GM19238 (cell line): ENCODE data around the gene ERCC6.

ENCODE experiments used
- DNase-seq: peaks from one replicate; pipeline ENCODE4 v3.0.0; 2011; ENCODE audit warnings: low spot score; ENCODE audit not compliant: insufficient read length

The ERCC6 gene

DNA sequence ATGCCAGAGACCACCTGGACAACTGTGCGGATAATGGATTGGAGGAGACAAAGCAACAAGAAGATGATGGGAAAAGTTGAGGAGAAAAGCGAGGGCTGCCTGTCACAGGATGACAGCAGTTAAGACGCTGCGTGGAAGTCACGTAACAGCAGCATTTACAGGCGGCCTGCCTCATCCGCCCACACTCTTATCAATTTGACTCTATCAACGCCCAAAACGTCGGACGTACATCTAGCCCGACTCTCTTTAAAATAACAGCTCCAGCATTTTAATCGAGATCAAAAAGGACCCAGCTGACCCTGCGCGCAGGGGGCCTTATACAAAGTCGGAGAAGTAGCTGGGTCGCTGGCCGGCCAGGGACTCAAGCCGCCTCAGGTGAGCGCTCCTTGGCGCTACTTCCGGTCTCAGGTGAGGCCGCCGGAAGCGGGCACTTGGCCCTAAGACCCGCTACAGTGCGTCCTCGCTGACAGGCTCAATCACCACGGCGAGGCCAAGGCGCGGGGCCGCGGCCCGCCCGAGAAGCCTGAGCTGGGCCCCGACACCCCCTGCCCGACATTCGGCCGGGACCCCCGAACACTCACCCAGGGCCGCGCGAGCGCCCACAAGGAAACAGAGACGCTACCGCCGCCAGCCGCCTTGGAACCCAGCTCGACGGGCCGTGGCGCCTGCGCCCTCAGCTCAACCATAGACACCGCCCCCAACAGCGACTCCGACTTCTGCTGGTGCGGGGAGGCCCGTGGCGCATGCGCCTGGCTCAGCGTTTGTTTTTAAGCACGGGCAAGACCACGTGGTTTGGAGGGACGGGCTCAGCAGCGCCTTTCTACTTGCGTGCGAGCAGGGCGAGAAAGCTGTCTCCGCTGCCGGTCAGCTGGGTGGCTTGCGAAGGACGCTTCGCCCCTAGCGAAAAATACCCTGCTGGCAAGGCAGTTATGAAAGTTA is at the start of gene ERCC6:
Gene ERCC6, minus strand, starts transcription at position 741 of the 939 bp plus-strand sequence.
- DNase-seq, result peak; percentile 97

DNA sequence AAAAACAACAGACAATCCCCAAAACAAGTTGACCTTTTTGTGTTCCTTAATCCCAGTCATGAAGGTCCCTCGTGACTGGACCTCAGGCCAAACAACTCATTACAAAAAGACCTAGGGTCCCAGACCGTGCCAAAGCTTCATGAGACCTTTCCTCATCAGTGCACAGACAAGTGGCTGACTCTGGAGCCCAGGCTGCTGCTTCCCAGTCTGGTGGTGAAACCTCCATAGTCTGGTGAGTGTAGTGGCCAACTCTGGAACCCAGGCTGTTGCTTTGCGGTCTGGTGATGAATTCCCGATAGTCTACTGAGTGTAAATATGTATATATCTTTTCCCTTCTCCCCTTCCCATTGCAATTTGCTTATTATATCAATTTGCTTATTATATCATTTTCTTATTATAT is 49.1 kb upstream of the ERCC6 start:
- no peak for DNase-seq

DNA sequence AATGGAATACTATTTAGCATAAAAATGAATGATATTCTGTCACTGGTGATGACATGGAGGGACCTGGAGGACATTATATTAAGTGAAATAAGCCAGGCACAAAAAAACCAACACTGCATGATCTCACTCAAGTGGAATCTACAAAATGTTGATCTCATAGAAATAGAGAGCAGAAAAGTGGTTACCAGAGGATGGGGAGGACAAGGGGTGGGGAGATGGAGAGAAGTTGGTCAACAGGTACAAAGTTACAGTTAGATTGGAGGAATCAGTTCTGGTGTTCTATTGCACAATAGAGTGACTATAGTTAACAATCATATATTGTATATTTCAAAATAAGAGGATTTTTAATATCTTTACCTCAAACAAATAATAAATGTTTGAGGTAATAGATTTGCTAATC is 46.5 kb upstream of the ERCC6 start:
- no peak for DNase-seq

DNA sequence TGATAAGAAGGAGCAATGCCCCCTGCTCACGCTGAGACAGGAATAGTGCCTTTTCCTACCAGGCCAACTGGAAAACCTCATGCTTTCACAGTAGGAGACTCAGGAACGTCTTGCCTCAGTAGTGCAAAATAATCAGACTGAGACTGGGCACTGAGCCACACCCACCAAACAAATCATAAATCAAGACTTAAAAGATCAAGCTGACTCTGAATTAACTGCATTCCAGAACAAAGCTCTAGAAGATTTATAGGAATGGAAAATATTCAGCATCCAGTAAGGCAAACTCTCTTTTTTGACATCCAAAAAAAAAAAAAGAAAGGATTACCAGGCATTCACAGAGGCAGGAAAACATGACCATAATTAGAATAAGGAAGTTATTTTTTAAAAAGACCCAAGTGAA is 40.7 kb upstream of the ERCC6 start:
- DNase-seq, result no peak

GRCh38 chr10:49578392-49578791 is 39.5 kb upstream of the ERCC6 start:
- DNase-seq, result no peak

- DNase-seq, result no peak
Measured at GRCh38 chr10:49577182-49577925, 38.4 kb upstream of the ERCC6 start.

DNA sequence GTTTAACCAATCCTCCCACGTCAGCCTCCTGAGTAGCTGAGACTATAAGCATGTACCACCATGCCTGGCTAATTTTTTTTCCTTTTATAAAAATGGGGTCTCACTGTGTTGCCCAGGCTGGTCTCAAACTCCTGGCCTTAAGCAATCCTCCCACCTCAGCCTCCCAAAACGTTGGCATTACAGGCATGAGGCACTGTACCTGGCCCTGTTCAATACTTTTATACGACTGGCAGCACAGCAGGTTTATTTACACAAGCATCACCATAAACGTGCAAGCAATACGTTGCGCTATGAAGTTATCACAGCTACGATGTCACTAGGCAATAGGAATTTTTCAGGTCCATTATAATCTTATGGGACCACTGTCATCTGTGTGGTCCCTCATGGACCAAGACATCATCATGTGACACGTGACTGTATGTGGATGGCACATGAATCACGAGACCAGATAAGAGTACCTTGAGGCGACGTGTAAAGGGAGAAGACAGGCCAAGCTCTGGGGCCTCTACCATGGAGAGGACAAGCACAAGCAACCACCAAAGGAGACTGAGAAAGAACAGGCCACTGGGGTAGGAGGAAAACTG is 36.7 kb upstream of the ERCC6 start:
- DNase-seq, result no peak

- no peak for DNase-seq
Measured at GRCh38 chr10:49572594-49573114, 33.7 kb upstream of the ERCC6 start.

GRCh38 chr10:49571388-49571787 is 32.5 kb upstream of the ERCC6 start:
- DNase-seq, result no peak

DNA sequence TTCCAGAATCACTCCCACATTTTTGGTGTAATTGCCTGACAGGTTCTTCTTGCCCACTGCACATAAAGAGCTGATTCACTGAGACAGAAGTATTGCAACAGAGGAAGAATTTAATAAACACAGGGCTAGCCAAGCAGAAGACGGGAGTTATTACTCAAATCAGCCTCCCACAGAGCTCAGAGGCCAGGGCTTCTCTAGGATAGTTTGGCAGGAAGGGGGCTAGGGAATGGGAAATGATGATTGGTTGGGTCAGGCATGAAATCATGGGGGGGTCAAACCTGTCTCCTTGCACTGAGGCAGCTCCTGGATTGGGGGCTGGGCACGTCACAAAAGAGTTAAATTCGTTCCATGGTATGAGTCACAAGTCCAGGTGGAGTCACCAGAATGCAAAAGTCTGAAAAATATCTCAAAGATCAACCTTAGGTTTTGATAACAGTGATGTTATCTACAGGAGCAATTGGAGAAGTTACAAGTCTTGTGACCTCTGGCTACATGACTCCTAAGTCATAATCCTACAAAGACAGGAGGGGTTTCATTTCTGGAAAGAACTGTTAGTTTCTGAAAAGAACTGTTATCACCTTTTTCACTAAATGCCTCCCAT is 30.2 kb upstream of the ERCC6 start:
- no peak for DNase-seq

GRCh38 chr10:49568235-49568634 is 29.3 kb upstream of the ERCC6 start:
- no peak for DNase-seq

DNA sequence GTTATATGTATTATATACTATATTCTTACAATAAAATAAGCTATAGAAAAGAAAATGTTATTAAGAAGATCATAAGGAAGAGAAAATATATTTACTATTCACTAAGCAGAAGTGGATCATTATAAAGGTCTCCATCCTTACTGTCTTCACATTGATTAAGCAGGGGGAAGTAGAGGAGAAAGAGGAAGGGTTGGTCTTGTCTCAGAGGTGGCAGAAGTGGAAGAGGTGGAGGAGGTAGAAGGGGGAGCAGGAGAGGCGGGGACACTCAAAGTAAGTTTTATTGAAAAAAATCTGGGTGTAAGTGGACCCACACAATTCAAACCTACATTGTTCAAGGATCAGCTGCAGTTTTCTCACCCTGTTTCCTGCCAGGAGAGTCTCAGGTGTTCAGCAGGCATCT is 28.9 kb upstream of the ERCC6 start:
- no peak for DNase-seq

- DNase-seq, result no peak
Measured at GRCh38 chr10:49564461-49565009, 25.6 kb upstream of the ERCC6 start.

DNA sequence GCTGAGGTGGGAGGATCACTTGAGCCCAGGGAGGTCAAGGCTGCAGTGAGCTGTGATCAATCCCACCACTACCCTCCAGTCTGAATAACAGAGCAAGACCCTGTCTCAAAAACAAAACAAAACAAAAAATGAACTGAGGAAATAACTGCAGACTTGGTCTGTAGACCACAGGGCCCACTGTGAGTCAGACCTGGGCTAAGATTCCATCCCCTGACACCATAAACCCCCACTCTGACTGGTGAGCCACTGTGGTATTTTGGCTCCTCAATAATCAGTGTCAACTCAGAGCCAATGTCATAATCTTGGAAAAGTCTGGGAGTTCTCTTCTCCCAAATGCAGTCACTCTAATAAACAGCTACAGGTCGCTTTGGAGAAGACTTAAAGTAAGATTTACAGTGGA is 24.0 kb upstream of the ERCC6 start:
- DNase-seq, result no peak

DNA sequence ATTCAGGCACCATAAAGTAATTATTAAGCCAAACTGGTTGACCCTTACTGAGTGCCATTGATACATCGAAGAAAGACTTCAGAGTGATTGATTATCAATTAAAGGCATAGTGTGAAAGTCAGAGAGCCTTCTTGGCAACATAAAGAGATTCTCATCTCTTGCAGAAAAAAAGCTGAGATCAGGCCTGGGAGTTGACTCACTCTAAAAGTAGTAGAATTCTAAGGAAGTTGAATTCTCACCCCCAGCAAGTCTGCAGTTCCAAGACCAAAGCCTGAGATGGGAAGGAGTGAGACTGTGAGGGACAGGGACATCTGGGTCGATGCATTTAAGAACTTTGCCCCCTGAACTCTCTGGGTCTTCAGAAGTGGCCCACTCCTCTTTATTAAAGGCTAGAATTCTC is 21.6 kb upstream of the ERCC6 start:
- DNase-seq, result no peak

DNA sequence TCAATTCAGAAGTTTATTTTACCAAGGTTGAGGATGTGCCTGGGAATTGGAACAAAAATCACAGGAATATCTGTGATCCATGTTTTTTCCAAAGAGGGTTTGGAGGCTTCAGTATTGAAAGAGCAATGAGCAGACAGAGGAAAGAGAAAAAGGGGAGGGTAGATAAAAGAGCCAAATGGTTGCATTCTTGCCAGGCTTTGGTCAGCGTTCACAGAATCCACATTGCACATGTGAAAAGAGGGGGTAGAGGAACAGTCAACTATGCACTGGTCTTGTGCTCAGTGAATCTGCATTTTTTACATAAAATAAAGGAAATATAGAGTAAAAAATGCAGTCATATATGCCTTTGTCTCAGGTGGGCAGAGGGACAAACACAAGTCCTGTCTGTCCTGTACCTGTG is 20.6 kb upstream of the ERCC6 start:
- no peak for DNase-seq

DNA sequence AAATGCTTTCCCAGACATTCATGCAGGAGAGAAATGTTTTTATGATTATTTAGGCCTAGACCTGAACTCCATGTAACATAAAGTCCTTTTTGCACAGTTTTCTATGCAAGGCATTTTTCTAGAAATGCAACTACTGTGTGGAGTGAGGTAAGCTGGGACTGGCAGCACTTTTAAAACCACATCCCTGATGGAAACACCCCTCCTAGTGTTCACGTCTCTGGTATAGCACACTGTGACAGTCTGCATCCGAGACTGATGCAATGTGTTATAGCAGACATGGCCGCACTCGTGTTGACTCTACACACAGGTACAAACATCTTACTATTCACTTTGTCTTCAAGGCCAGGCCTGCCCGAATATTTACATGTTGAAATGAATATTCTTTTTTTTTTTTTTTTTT is 19.3 kb upstream of the ERCC6 start:
- DNase-seq, result no peak

GRCh38 chr10:49557681-49558080 is 18.8 kb upstream of the ERCC6 start:
- DNase-seq, result no peak

- DNase-seq, result no peak
Measured at GRCh38 chr10:49556723-49557122, 17.8 kb upstream of the ERCC6 start.

DNA sequence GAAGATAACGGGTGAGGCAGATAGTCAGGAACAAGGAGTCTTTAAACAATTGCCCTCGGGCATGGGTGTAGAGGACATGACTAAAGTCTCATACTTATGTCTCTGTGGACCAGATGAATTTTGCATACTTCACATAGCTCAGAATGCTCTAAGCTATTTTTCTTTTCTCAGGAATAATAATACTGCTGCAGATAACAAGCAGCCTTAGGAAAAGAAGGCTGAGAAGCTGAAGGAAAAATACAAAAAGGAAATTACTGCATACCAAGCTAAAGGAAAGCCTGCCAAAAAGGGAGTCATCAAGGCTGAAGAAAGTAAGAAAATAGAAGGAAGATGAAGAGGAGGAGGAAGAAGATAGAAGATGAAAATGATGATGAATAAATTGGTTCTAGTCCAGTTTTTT is 13.4 kb upstream of the ERCC6 start:
- no peak for DNase-seq

DNA sequence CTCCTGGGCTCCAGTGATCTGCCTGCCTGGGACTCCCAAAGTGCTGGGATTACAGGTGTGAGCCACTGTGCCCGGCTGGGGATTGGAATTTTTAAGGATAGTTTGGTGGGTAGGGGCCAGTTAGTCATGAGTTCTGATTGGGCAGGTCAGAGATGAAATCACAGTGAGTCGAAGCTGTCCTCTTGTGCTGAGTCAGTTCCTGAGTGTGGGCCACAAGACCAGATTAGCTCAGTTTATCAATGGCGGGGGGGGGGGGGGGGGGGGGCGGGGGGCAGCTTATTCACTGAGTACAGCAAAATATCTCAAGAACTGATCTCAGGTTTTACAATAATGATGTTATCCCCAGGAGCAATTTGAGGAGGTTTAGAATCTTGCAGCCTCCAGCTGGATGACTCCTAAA is 11.6 kb upstream of the ERCC6 start:
- DNase-seq, result no peak
